Fibroblast of the aortic adventitia (primary cell): Measurements from ENCODE around the gene TEX29. TPM values are rescaled to one million over a fixed set of nuclear protein-coding genes. Genes with fewer than 3 reads are reported as not detected.

Source experiments
- DNase-seq: peaks from one replicate; pipeline ENCODE4 v3.0.0-alpha.2; 2010; ENCODE audit warnings: low read depth
- H3K4me3 ChIP-seq: 2 replicates; pipeline ENCODE4 v1.5.1; 2011; ENCODE audit warnings: low read depth, mild to moderate bottlenecking, control low read depth, low read length, moderate library complexity
- CTCF ChIP-seq: IDR thresholded peaks from 2 replicates; pipeline ENCODE4 v1.5.1; 2011; ENCODE audit warnings: mild to moderate bottlenecking, low read length, control low read depth, inconsistent platforms; ENCODE audit not compliant: insufficient read depth
- total RNA-seq: library from RNA; depleted of rRNA; stranded (reverse); fragments of >200 nt; gene quantifications from 2 replicates; pipeline ENCODE4 v1.2.3, GENCODE V29; 2012; ENCODE audit warnings: low replicate concordance

The TEX29 gene
- total RNA-seq, 1 donor: not detected

- H3K4me3 ChIP-seq: no peak overlapping the region
- no peak for TF ChIP-seq CTCF
- DNase-seq: no peak
Observed at GRCh38 chr13:111329641-111330040, 9.2 kb downstream of the TEX29 start.

- no peak overlapping the region for H3K4me3 ChIP-seq
- TF ChIP-seq CTCF: no peak
- no peak for DNase-seq
Observed at GRCh38 chr13:111330066-111330610, 9.7 kb downstream of the TEX29 start.

- H3K4me3 ChIP-seq: no peak overlapping the region
- DNase-seq: no peak
- TF ChIP-seq CTCF: no peak
Observed at GRCh38 chr13:111335298-111335697, 14.9 kb downstream of the TEX29 start.

GRCh38 chr13:111336666-111337065 is 16.2 kb downstream of the TEX29 start:
- TF ChIP-seq CTCF: no peak
- DNase-seq: peak; percentile 32
- H3K4me3 ChIP-seq: no peak overlapping the region

GRCh38 chr13:111337206-111337605 is 16.8 kb downstream of the TEX29 start:
- DNase-seq: peak; percentile 90
- TF ChIP-seq CTCF: no peak
- no peak overlapping the region for H3K4me3 ChIP-seq

GRCh38 chr13:111337741-111338140 is 17.3 kb downstream of the TEX29 start:
- no peak overlapping the region for H3K4me3 ChIP-seq
- no peak for TF ChIP-seq CTCF
- DNase-seq: no peak

- no peak for TF ChIP-seq CTCF
- no peak for DNase-seq
Observed at GRCh38 chr13:111338841-111339240, 18.4 kb downstream of the TEX29 start.

More at GRCh38 chr13:111338841-111339240, 18.4 kb downstream of the TEX29 start:
- H3K4me3 ChIP-seq: no peak overlapping the region
